NCI-H187 (cell line): ENCODE data around the gene TIMP1.

Experiments used
- DNase-seq, 2 experiments: peaks; one replicate each; lab custom pipeline; 2025; lab: John Stamatoyannopoulos, UW

Gene TIMP1

GRCh38 chrX:47634871-47635575 lies 52.8 kb downstream of the TIMP1 start:
- DNase-seq = no peak
